Measurements from ENCODE around the gene FBLN1.
"Not testable (repeated sequence)": the region's sequence is repeated elsewhere in the genome, so short reads cannot be mapped to it uniquely, and the experiment has no call there.

FBLN1 gene

GRCh38 chr22:45549762-45550378 lies 47.2 kb downstream of the FBLN1 start:
- DNase-seq, result no peak

- no peak for DNase-seq
These were observed 47.7 kb downstream of the FBLN1 start for GRCh38 chr22:45550416-45550815.

GRCh38 chr22:45550891-45551290 lies 48.2 kb downstream of the FBLN1 start:
- no peak for DNase-seq

- no peak for DNase-seq
These were observed 48.8 kb downstream of the FBLN1 start for GRCh38 chr22:45551310-45552016.

GRCh38 chr22:45552017-45552411 lies 49.3 kb downstream of the FBLN1 start:
- DNase-seq, result no peak

- DNase-seq, result no peak
These were observed 50.1 kb downstream of the FBLN1 start for GRCh38 chr22:45552580-45553350.

- peak; percentile 37 to 82 for DNase-seq
These were observed 50.8 kb downstream of the FBLN1 start for GRCh38 chr22:45553351-45554039.

GRCh38 chr22:45554040-45554406 lies 51.3 kb downstream of the FBLN1 start:
- DNase-seq, result no peak

GRCh38 chr22:45554861-45555260 lies 52.2 kb downstream of the FBLN1 start:
- no peak for DNase-seq

GRCh38 chr22:45557926-45558325 lies 55.2 kb downstream of the FBLN1 start:
- not testable (repeated sequence) for DNase-seq

- not testable (repeated sequence) for DNase-seq
These were observed 57.4 kb downstream of the FBLN1 start for GRCh38 chr22:45560092-45560491.

- DNase-seq, result not testable (repeated sequence)
These were observed 58.1 kb downstream of the FBLN1 start for GRCh38 chr22:45560761-45561160.

GRCh38 chr22:45562102-45562501 lies 59.4 kb downstream of the FBLN1 start:
- DNase-seq, result no peak

- DNase-seq, result no peak
These were observed 60.1 kb downstream of the FBLN1 start for GRCh38 chr22:45562537-45563361.

- DNase-seq, result no peak
These were observed 60.8 kb downstream of the FBLN1 start for GRCh38 chr22:45563362-45564040.

GRCh38 chr22:45564349-45565030 lies 61.8 kb downstream of the FBLN1 start:
- DNase-seq, result no peak

GRCh38 chr22:45565171-45565570 lies 62.5 kb downstream of the FBLN1 start:
- no peak for DNase-seq

GRCh38 chr22:45565973-45566372 lies 63.3 kb downstream of the FBLN1 start:
- no peak for DNase-seq

GRCh38 chr22:45568213-45568612 lies 65.5 kb downstream of the FBLN1 start:
- no peak for DNase-seq

GRCh38 chr22:45571089-45571488 lies 68.4 kb downstream of the FBLN1 start:
- DNase-seq, result no peak

GRCh38 chr22:45572444-45572843 lies 69.8 kb downstream of the FBLN1 start:
- DNase-seq, result no peak
